PC-3 (cell line): ENCODE measurements around the gene COMMD10. TPM values are rescaled to one million over a fixed set of nuclear protein-coding genes. Genes with fewer than 3 reads are reported as not detected.

Experiments
- ATAC-seq: fragments of 200-7000 bp; cut with Tn5 transposase; 2 replicates; pipeline ENCODE4 v1.9.1; 2020; ENCODE audit warnings: mild to moderate bottlenecking, moderate library complexity
- BruUV-seq: library from RNA; stranded (reverse); fragments of 400-500 nt; replicated peaks from 2 replicates; lab custom pipeline; 2021; lab: Mats Ljungman, UMichigan
- CTCF ChIA-PET: fragments of 300-600 bp; sonication (Branson Sonifier 250); formaldehyde crosslinking; loops from one replicate; lab custom pipeline; 2022; ENCODE audit warnings: antibody characterized with exemption; lab: Charles Lee
- POLR2A ChIA-PET: fragments of 300-600 bp; sonication (Branson Sonifier 250); formaldehyde crosslinking; loops from one replicate; lab custom pipeline; 2022; ENCODE audit warnings: antibody characterized with exemption; ENCODE audit not compliant: unreplicated experiment; lab: Charles Lee
- DNase-seq: peaks from one replicate; pipeline ENCODE4 v3.0.0-alpha.2; 2015
- H2AFZ ChIP-seq: fragments of 300-600 bp; sonication (generic); 2 replicates; pipeline ENCODE4 v1.6.0; 2016; ENCODE audit warnings: antibody characterized with exemption, low read length
- H3F3A ChIP-seq: fragments of 300-600 bp; sonication (generic); one replicate; pipeline ENCODE4 v1.6.0; 2017; ENCODE audit warnings: antibody characterized with exemption, low read length, control low read depth, mild to moderate bottlenecking; ENCODE audit not compliant: unreplicated experiment
- H3K27ac ChIP-seq: fragments of 300-600 bp; sonication (generic); 2 replicates; pipeline ENCODE4 v1.5.1; 2016; ENCODE audit warnings: mild to moderate bottlenecking, low read length
- H3K27me3 ChIP-seq: fragments of 300-600 bp; sonication (generic); 2 replicates; pipeline ENCODE4 v1.6.1; 2016; ENCODE audit warnings: low read length, mixed read lengths
- H3K36me3 ChIP-seq: fragments of 300-600 bp; sonication (generic); 2 replicates; pipeline ENCODE4 v1.6.1; 2016; ENCODE audit warnings: low read depth, mixed run types, low read length, mixed read lengths
- H3K4me1 ChIP-seq: fragments of 300-600 bp; sonication (generic); 2 replicates; pipeline ENCODE4 v1.5.1; 2016; ENCODE audit warnings: low read length; ENCODE audit not compliant: insufficient read depth
- H3K4me2 ChIP-seq: fragments of 300-600 bp; sonication (generic); 2 replicates; pipeline ENCODE4 v1.6.0; 2016; ENCODE audit warnings: low read length
- H3K4me3 ChIP-seq: fragments of 300-600 bp; sonication (generic); 2 replicates; pipeline ENCODE4 v1.5.1; 2016; ENCODE audit warnings: mild to moderate bottlenecking, low read length, mixed read lengths
- H3K79me2 ChIP-seq: fragments of 300-600 bp; sonication (generic); 2 replicates; pipeline ENCODE4 v1.6.1; 2017; ENCODE audit warnings: low read length, mixed read lengths
- H3K9ac ChIP-seq: fragments of 300-600 bp; sonication (generic); 2 replicates; pipeline ENCODE4 v1.6.0; 2016; ENCODE audit warnings: mild to moderate bottlenecking, low read length
- H3K9me2 ChIP-seq: fragments of 300-600 bp; sonication (generic); replicated peaks from 2 replicates; pipeline ENCODE4 v1.6.1; 2016; ENCODE audit warnings: mixed run types, low read length, mixed read lengths
- H3K9me3 ChIP-seq: fragments of 300-600 bp; sonication (generic); 2 replicates; pipeline ENCODE4 v1.6.1; 2016; ENCODE audit warnings: low read length, mixed read lengths
- H4K20me1 ChIP-seq: fragments of 300-600 bp; sonication (generic); 2 replicates; pipeline ENCODE4 v1.6.1; 2016; ENCODE audit warnings: low read length, mixed read lengths
- EZH2 ChIP-seq: fragments of 300-600 bp; sonication (generic); IDR thresholded peaks from one replicate; pipeline ENCODE4 v1.6.1; 2017; ENCODE audit warnings: antibody characterized with exemption, mild to moderate bottlenecking, low read length; ENCODE audit not compliant: unreplicated experiment
- EZH2phosphoT487 ChIP-seq: fragments of 300-600 bp; sonication (generic); IDR thresholded peaks from 2 replicates; pipeline ENCODE4 v1.6.1; 2018; ENCODE audit warnings: mild to moderate bottlenecking, antibody characterized with exemption, low read length, borderline replicate concordance
- intact Hi-C: fragments of 100-400 bp; cut with micrococcal nuclease; formaldehyde crosslinking; loops from 2 replicates; pipeline ENCODE4 v1.9.0; 2023
- total RNA-seq: library from RNA; depleted of rRNA; stranded (reverse); fragments of >200 nt; gene quantifications from 2 replicates; pipeline ENCODE4 v1.2.3, GENCODE V29; 2014
- TF ChIP-seq, protein P1 (sequence below): fragments of 300-600 bp; sonication (generic); conservative IDR thresholded peaks from 2 replicates; pipeline ENCODE4 v1.5.1; 2017; ENCODE audit warnings: antibody characterized with exemption, low read depth, mild to moderate bottlenecking, low read length

The COMMD10 gene
- total RNA-seq, 1 experiment from 2014 or later, result 17.7 TPM

DNA sequence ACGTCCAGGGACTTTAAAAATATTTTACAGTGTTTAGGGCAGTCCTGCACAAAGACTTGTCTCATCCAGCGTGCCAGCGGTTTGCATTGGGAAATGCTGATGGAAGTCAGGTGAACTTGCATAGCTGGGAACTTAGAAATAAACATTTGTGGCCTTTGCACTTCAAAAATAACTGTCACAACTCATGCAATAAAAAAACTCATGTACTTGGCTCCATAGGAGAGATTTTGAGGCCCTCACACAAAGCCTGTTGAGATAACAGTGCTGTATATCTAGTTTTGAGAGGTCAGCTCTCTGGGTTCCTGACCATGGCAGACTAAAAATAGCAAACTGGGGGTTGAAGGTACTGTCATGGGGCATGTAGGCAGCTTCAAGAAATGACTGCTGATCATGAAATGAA, 5.5 kb downstream of the COMMD10 start:
- POLR2A ChIA-PET, result no interaction called here

DNA sequence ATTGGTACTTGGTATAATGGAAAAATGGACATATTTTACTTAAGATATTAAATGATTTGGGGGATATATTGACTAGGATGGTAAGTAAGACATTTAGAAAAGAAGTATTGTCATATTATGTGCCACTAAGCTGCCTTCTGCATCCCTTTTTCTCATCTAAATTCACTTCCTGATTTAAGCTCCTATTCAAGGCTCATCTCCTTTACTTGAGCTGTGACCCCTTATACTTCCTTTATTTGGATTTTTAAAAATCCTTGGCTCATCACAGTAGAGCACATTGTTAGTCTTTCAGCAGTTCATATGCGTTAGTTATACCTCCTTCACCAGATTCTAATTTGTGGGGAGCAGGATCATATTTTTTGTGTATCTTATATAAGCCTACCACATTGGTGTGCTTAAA, 6.6 kb downstream of the COMMD10 start:
- Histone ChIP-seq H3K9me2 (no peaks in the 10 kb centered on the region), H3K9me3 (no peaks in the 10 kb centered on the region), H3K27ac (no peak overlapping the region), H3K4me1 (no peaks in the 10 kb centered on the region), H2AFZ (no peak overlapping the region), H3K4me3 (no peak overlapping the region), H3F3A (no peaks in the 10 kb centered on the region), H3K36me3 (peaks cover 8% of the 10 kb centered on the region; the same call in 1 of the 2 replicates), H3K27me3 (no peaks in the 10 kb centered on the region), H3K9ac (no peak overlapping the region), H3K79me2 (peaks cover 25% of the 10 kb centered on the region), H4K20me1 (no peaks in the 10 kb centered on the region), H3K4me2 (no peak overlapping the region)
- ChIA-PET CTCF (no interaction called here), POLR2A (no interaction called here)
- intact Hi-C loops, result no loop called here
- no peak for TF ChIP-seq EZH2
- TF ChIP-seq, protein P1, sequence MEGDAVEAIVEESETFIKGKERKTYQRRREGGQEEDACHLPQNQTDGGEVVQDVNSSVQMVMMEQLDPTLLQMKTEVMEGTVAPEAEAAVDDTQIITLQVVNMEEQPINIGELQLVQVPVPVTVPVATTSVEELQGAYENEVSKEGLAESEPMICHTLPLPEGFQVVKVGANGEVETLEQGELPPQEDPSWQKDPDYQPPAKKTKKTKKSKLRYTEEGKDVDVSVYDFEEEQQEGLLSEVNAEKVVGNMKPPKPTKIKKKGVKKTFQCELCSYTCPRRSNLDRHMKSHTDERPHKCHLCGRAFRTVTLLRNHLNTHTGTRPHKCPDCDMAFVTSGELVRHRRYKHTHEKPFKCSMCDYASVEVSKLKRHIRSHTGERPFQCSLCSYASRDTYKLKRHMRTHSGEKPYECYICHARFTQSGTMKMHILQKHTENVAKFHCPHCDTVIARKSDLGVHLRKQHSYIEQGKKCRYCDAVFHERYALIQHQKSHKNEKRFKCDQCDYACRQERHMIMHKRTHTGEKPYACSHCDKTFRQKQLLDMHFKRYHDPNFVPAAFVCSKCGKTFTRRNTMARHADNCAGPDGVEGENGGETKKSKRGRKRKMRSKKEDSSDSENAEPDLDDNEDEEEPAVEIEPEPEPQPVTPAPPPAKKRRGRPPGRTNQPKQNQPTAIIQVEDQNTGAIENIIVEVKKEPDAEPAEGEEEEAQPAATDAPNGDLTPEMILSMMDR, result no peak
- no peak for TF ChIP-seq EZH2phosphoT487
- DNase-seq (no peak), ATAC-seq (no peak)
- no TSS peak for BruUV-seq

More for the DNA sequence above, 5.5 kb downstream of the COMMD10 start:
- H4K20me1 ChIP-seq, result no peaks in the 10 kb centered on the region
- ATAC-seq (no peak), DNase-seq (no peak)
- H3K36me3 ChIP-seq, result peaks cover 8% of the 10 kb centered on the region; the same call in 1 of the 2 replicates
- CTCF ChIA-PET, result no interaction called here
- H3K79me2 ChIP-seq, result peaks cover 37% of the 10 kb centered on the region
- H3K4me2 ChIP-seq, result no peak overlapping the region
- TF ChIP-seq EZH2, result no peak
- TF ChIP-seq EZH2phosphoT487, result no peak
- TF ChIP-seq, protein P1, result no peak
- H3K4me3 ChIP-seq, result no peak overlapping the region
- no peak overlapping the region for H2AFZ ChIP-seq
- H3K27me3 ChIP-seq, result no peaks in the 10 kb centered on the region
- no peak overlapping the region for H3K27ac ChIP-seq
- BruUV-seq, result no TSS peak
- intact Hi-C loops, result no loop called here
- H3K4me1 ChIP-seq, result no peaks in the 10 kb centered on the region
- H3K9me2 ChIP-seq, result no peaks in the 10 kb centered on the region
- H3K9ac ChIP-seq, result no peak overlapping the region
- H3K9me3 ChIP-seq, result no peaks in the 10 kb centered on the region
- no peaks in the 10 kb centered on the region for H3F3A ChIP-seq

DNA sequence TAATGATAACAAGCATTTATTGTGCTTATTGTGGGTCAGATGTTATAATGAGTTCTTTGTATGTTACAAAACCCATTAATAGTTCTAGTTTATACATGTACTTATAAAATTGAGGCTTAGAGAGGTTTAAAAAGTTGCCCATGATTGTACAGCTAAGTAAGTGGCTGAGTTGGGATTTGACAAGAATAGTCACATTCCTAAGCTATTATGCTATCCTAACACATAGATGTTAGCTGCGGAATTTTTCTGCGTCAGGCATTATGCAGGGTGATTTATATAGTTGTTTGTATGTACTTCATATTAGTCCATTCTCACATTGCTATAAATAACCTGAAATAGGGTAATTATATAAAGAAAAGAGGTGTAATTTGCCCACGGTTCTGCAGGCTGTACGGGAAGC, 12.5 kb downstream of the COMMD10 start:
- Histone ChIP-seq H3K27ac (no peak overlapping the region), H4K20me1 (no peaks in the 10 kb centered on the region), H3K9ac (no peak overlapping the region), H3K9me3 (no peaks in the 10 kb centered on the region), H3K4me3 (no peak overlapping the region), H3K9me2 (no peaks in the 10 kb centered on the region), H3K27me3 (no peaks in the 10 kb centered on the region), H3K4me1 (no peaks in the 10 kb centered on the region), H3K36me3 (peaks cover 8% of the 10 kb centered on the region; the same call in 1 of the 2 replicates), H3K79me2 (no peaks in the 10 kb centered on the region), H3K4me2 (no peak overlapping the region), H3F3A (no peaks in the 10 kb centered on the region), H2AFZ (no peak overlapping the region)
- no peak for ATAC-seq
- POLR2A ChIA-PET, result no interaction called here
- intact Hi-C loops, result no loop called here
- CTCF ChIA-PET, result no interaction called here
- no TSS peak for BruUV-seq
- DNase-seq, result no peak
- TF ChIP-seq, protein P1, result no peak
- no peak for TF ChIP-seq EZH2
- TF ChIP-seq EZH2phosphoT487, result no peak
